Erythroblast (primary cell): ENCODE measurements around the gene SCN8A.

ENCODE experiments used
- GATA1 ChIP-seq: IDR thresholded peaks from 2 replicates; pipeline ENCODE4 v1.6.1; 2011; ENCODE audit warnings: low read depth, mild to moderate bottlenecking, control low read depth, low read length, moderate library complexity
- POLR2A ChIP-seq: IDR thresholded peaks from 2 replicates; pipeline ENCODE4 v1.6.1; 2011; ENCODE audit warnings: mild to moderate bottlenecking, low read length

GRCh38 chr12:51647647-51648046 is 56.6 kb downstream of the SCN8A start:
- TF ChIP-seq POLR2A, result no peak
- TF ChIP-seq GATA1, result no peak
